ENCODE data around the gene GPR141. TPM values are rescaled to one million over a fixed set of nuclear protein-coding genes. Genes with fewer than 3 reads are reported as not detected.

Gene GPR141
- polyA plus RNA-seq, 2 of the 4 experiments (the other 2 are of a cell fraction): 0.12 to 0.49 TPM

DNA sequence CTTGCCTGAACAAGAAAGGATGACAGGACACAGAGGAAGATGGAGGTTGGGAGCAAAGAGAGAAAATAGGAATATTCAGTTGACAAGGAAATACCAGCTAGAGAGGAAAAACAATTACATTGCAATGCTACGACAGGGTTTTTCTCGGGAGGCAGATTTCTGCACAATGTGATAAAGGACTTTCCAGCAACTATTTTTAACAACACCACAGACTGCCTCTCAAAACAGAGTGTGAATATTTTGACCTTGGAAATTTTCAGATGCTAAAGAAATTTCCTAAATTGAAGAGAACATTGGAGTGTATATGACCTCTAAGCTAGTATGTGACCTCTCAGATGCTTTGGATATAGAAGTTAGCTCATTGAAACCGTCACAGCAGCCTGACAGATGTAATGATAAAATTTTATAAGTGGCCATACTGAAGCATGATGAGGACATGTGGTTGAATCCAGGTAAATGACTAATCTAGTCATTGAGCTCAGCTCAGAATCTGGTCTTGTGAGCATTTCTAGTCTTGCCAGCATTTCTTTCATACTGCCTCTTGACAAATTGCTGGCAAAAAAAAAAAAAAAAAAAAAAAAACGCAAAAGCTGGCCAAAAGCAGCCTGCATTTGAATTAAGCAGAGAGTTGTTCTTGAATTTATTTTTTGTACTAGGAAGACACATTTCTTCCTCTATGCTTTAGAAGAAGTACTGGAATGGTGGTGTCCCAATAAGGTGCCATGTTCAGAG, 24.4 kb downstream of the GPR141 start:
- no peak overlapping the region for H3K4me2 ChIP-seq
- H3K4me1 ChIP-seq: peaks cover 5% of the 10 kb centered on the region
- ATAC-seq (no peak), FAIRE-seq (no peak), DNase-seq (ENCODE audit: low read depth in 1 of 2, low spot score in 1 of 2) (no peak)
- ChIA-PET POLR2A (no interaction called here), CTCF (interaction anchor here (1.7 kb wide), 1 partner anchor 126 kb away, joined by 5 read pairs; no protein-coding TSS in a partner anchor)
- H3K27ac ChIP-seq: no peak overlapping the region
- H3K9me3 ChIP-seq: no peaks in the 10 kb centered on the region
- TF ChIP-seq NFE2L2 (conservative IDR thresholded peaks at IDR 0.05; ENCODE audit: low read length): no peak
- no peak for TF ChIP-seq FOXS1 (CRISPR knock-in tag; IDR thresholded peaks at IDR 0.05)
- TF ChIP-seq HOXB5 (CRISPR knock-in tag; IDR thresholded peaks at IDR 0.05): no peak
- TF ChIP-seq FOSB (CRISPR knock-in tag; IDR thresholded peaks at IDR 0.05): no peak
- TF ChIP-seq E2F6 (IDR thresholded peaks at IDR 0.05; ENCODE audit: borderline replicate concordance, low read depth): no peak
- no peak for TF ChIP-seq RNF2 (IDR thresholded peaks at IDR 0.05; ENCODE audit: borderline replicate concordance, low read depth)
- TF ChIP-seq BHLHE40 (IDR thresholded peaks at IDR 0.05; ENCODE audit: low read depth, low read length): no peak
- no peak for TF ChIP-seq ESRRA (IDR thresholded peaks at IDR 0.05; ENCODE audit: borderline replicate concordance, low read length)
- no peak for TF ChIP-seq RAD21 (conservative IDR thresholded peaks at IDR 0.05 in 1 of 2, IDR thresholded peaks at IDR 0.05 in 1 of 2)
- H3K4me3 ChIP-seq: no peak overlapping the region
- WGBS (ENCODE audit: missing lambda C conversion rate): 62% methylated on average over 4 of the region's 4 CpGs

DNA sequence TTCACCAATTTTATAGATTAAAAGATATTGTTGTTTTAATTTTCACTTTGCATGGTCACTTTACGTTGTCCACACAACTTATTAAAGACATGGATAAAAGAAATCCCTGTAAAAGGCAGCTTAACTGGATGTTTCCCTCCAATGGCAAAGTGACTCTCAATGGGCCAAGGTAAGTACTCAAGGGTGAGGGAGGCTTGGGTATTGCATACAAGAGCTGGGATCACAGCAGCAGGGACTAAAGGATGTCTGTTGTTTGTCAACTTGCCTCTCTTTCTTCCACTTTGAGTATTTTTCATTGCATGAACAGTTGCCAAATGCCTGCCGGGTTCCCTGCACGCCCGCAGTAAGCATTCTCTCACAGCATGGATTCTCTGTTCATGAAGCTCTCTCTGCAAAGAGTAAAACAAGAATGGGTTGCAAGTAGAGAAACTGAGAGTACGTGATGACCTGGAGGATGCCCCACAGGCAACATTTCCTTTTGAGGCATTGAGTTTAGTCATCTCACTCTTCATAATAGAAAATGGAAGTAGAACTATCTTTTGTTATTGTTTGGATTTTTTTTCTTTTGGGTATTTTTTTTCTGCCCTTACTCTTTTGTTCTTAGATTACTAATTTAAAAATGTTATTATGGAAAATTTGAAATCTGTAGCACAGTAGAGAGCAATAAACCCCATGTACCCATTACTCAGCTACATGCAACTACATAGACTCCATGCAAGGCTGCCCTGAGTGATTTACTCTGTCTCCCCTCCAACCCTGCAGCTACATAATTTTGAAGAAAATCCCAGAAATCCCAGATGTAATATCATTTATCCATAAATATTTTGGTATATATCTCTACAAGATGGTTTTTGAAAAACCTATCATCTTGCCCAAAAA, 26.3 kb downstream of the GPR141 start:
- no peak for ATAC-seq
- H3K4me2 ChIP-seq: no peak overlapping the region
- DNase-seq (ENCODE audit: low read depth in 1 of 2, low spot score in 1 of 2): no peak
- TF ChIP-seq BHLHE40 (IDR thresholded peaks at IDR 0.05; ENCODE audit: low read depth, low read length) (no peak), RARB (CRISPR knock-in tag; IDR thresholded peaks at IDR 0.05) (no peak)
- ChIA-PET POLR2A (no interaction called here), CTCF (no interaction called here)
- no peak for FAIRE-seq
- H3K9me3 ChIP-seq: no peaks in the 10 kb centered on the region
- no peak overlapping the region for H3K4me3 ChIP-seq
- H3K4me1 ChIP-seq: peaks cover 24% of the 10 kb centered on the region
- 76% methylated on average over 5 of the region's 5 CpGs for WGBS (ENCODE audit: missing lambda C conversion rate)
- H3K27ac ChIP-seq: no peak overlapping the region

- POLR2A ChIA-PET: no interaction called here
- peak; percentile 30 to 59; a peak in 4 of 6 replicates for ATAC-seq
- CTCF ChIA-PET: no interaction called here
- TF ChIP-seq POLR2A (IDR thresholded peaks at IDR 0.05; ENCODE audit: low read length) (no peak), PHF8 (IDR thresholded peaks at IDR 0.05; ENCODE audit: borderline replicate concordance, low read depth) (no peak), BCL3 (IDR thresholded peaks at IDR 0.05) (0 out of 3 replicates have a peak, but pooled peaks have one; percentile 46), NFE2L2 (conservative IDR thresholded peaks at IDR 0.05; ENCODE audit: low read length) (no peak), RARB (CRISPR knock-in tag; IDR thresholded peaks at IDR 0.05) (no peak), REST (IDR thresholded peaks at IDR 0.05) (no peak), ESRRA (IDR thresholded peaks at IDR 0.05; ENCODE audit: borderline replicate concordance, low read length) (no peak), GATA3 (IDR thresholded peaks at IDR 0.05; ENCODE audit: borderline replicate concordance) (peak; percentile 72), KDM1A (IDR thresholded peaks at IDR 0.05; ENCODE audit: low read depth) (no peak), MAFK (IDR thresholded peaks at IDR 0.05; ENCODE audit: partially characterized antibody) (no peak), CEBPB (IDR thresholded peaks at IDR 0.05) (peak; percentile 83 to 95), RAD21 (conservative IDR thresholded peaks at IDR 0.05 in 1 of 2, IDR thresholded peaks at IDR 0.05 in 1 of 2) (peak in 1 of 2 experiments; percentile 43; a peak in 2 of 5 replicates), HEYL (CRISPR knock-in tag; IDR thresholded peaks at IDR 0.05) (no peak), EP300 (IDR thresholded peaks at IDR 0.05) (peak; percentile 51 to 71; a peak in 2 of 5 replicates), BHLHE40 (IDR thresholded peaks at IDR 0.05; ENCODE audit: low read depth, low read length) (no peak), POLR2AphosphoS2 (conservative IDR thresholded peaks at IDR 0.05; ENCODE audit: low read length) (no peak)
- TF ChIP-seq, protein P1, sequence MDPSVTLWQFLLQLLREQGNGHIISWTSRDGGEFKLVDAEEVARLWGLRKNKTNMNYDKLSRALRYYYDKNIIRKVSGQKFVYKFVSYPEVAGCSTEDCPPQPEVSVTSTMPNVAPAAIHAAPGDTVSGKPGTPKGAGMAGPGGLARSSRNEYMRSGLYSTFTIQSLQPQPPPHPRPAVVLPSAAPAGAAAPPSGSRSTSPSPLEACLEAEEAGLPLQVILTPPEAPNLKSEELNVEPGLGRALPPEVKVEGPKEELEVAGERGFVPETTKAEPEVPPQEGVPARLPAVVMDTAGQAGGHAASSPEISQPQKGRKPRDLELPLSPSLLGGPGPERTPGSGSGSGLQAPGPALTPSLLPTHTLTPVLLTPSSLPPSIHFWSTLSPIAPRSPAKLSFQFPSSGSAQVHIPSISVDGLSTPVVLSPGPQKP (IDR thresholded peaks at IDR 0.05; ENCODE audit: low read depth, low read length): no peak
- TF ChIP-seq, protein P2, sequence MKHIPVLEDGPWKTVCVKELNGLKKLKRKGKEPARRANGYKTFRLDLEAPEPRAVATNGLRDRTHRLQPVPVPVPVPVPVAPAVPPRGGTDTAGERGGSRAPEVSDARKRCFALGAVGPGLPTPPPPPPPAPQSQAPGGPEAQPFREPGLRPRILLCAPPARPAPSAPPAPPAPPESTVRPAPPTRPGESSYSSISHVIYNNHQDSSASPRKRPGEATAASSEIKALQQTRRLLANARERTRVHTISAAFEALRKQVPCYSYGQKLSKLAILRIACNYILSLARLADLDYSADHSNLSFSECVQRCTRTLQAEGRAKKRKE (CRISPR knock-in tag; IDR thresholded peaks at IDR 0.05; ENCODE audit: low read depth): no peak
Observed at GRCh38 chr7:37713613-37714012, 30.0 kb downstream of the GPR141 start.

More at GRCh38 chr7:37713613-37714012, 30.0 kb downstream of the GPR141 start:
- FAIRE-seq: no peak
- no peak overlapping the region for H3K4me3 ChIP-seq
- DNase-seq (ENCODE audit: low read depth in 1 of 2, low spot score in 1 of 2): peak in 1 of 2 experiments; percentile 39
- peak overlapping the region; percentile 38 for H3K4me2 ChIP-seq
- H3K27ac ChIP-seq: peak overlapping the region; percentile 61 to 62; a peak in 5 of 6 replicates
- H3K4me1 ChIP-seq: peaks cover 24% of the 10 kb centered on the region
- WGBS (ENCODE audit: missing lambda C conversion rate): 6% methylated on average over 2 of the region's 2 CpGs
- H3K9me3 ChIP-seq: no peaks in the 10 kb centered on the region
